HG02943 (cell line): ENCODE results near the gene BTBD7.

Source experiments
- ATAC-seq: cut with Tn5 transposase; IDR thresholded peaks from one replicate; pipeline ENCODE4 v1.9.1; 2021; ENCODE audit warnings: mild to moderate bottlenecking, low read depth, moderate library complexity; ENCODE audit not compliant: unreplicated experiment

The BTBD7 gene

GRCh38 chr14:93305725-93306418 is 27.0 kb downstream of the BTBD7 start:
- no peak for ATAC-seq

- no peak for ATAC-seq
Measured at GRCh38 chr14:93304771-93305170, 28.1 kb downstream of the BTBD7 start.

- ATAC-seq, result no peak
Measured at GRCh38 chr14:93303659-93304058, 29.2 kb downstream of the BTBD7 start.

- ATAC-seq, result no peak
Measured at GRCh38 chr14:93302688-93303581, 29.9 kb downstream of the BTBD7 start.

- ATAC-seq, result no peak
Measured at GRCh38 chr14:93301821-93302447, 30.9 kb downstream of the BTBD7 start.

- ATAC-seq, result no peak
Measured at GRCh38 chr14:93299866-93300265, 33.0 kb downstream of the BTBD7 start.

GRCh38 chr14:93299416-93299815 is 33.4 kb downstream of the BTBD7 start:
- no peak for ATAC-seq

GRCh38 chr14:93295541-93296220 is 37.2 kb downstream of the BTBD7 start:
- ATAC-seq, result no peak

- ATAC-seq, result no peak
Measured at GRCh38 chr14:93286212-93286890, 46.5 kb downstream of the BTBD7 start.

- ATAC-seq, result no peak
Measured at GRCh38 chr14:93285044-93285443, 47.8 kb downstream of the BTBD7 start.

GRCh38 chr14:93281937-93282336 is 50.9 kb downstream of the BTBD7 start:
- no peak for ATAC-seq

GRCh38 chr14:93280743-93281142 is 52.1 kb downstream of the BTBD7 start:
- ATAC-seq, result no peak

- ATAC-seq, result no peak
Measured at GRCh38 chr14:93276031-93276716, 56.7 kb downstream of the BTBD7 start.

GRCh38 chr14:93274055-93274806 is 58.6 kb downstream of the BTBD7 start:
- no peak for ATAC-seq

- no peak for ATAC-seq
Measured at GRCh38 chr14:93271111-93271510, 61.7 kb downstream of the BTBD7 start.

- ATAC-seq, result no peak
Measured at GRCh38 chr14:93269341-93270068, 63.3 kb downstream of the BTBD7 start.

- no peak for ATAC-seq
Measured at GRCh38 chr14:93268406-93268805, 64.4 kb downstream of the BTBD7 start.

GRCh38 chr14:93267149-93267711 is 65.6 kb downstream of the BTBD7 start:
- no peak for ATAC-seq
